Right lobe of liver (tissue), 4 donors: ENCODE measurements around the gene WWP2.

Source experiments
- POLR2A ChIP-seq: fragments of 450-650 bp; IDR thresholded peaks from one replicate; pipeline ENCODE4 v1.6.1; 2017; ENCODE audit warnings: antibody characterized with exemption, mild to moderate bottlenecking
- TF ChIP-seq, protein P1 (sequence below), 4 donors: fragments of 200-600 bp in 3 of 4; fragments of 450-650 bp in 1 of 4; IDR thresholded peaks; one replicate each; pipeline versions ENCODE4 v1.5.1 to v1.8.0; 2016 to 2022; ENCODE audit warnings: antibody characterized with exemption in 4 of 4, mild to moderate bottlenecking in 2 of 4
- donor health status: DM: no; HTN: no; CAD: no.
- donor health status: DM: no; HTN: no; CAD: no.
- donor health status: DM: no; HTN: yes; CAD: no.

DNA sequence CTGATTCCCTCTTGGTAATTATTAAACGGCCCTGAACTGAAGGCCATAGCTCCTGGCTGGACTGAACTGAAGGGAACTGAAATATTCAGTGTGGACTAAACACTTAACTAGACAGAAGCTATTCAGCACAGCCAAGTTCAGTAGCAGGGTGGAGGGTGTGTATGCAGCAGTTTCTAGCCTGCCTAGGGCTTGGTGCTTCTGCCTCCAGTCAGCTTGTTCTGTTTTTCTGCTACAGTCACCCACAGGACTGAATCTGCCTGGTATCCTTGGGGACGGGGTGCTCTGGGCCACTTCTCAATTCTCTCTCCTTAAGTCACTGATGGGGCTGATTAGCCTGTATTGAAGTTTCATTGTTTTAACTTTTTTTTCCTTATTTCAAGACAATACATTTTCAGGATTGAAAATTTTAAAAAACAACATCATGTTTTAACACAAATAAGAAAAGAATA lies 77.1 kb downstream of the WWP2 start:
- TF ChIP-seq, protein P1, sequence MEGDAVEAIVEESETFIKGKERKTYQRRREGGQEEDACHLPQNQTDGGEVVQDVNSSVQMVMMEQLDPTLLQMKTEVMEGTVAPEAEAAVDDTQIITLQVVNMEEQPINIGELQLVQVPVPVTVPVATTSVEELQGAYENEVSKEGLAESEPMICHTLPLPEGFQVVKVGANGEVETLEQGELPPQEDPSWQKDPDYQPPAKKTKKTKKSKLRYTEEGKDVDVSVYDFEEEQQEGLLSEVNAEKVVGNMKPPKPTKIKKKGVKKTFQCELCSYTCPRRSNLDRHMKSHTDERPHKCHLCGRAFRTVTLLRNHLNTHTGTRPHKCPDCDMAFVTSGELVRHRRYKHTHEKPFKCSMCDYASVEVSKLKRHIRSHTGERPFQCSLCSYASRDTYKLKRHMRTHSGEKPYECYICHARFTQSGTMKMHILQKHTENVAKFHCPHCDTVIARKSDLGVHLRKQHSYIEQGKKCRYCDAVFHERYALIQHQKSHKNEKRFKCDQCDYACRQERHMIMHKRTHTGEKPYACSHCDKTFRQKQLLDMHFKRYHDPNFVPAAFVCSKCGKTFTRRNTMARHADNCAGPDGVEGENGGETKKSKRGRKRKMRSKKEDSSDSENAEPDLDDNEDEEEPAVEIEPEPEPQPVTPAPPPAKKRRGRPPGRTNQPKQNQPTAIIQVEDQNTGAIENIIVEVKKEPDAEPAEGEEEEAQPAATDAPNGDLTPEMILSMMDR (IDR thresholded peaks at IDR 0.05), result no peak
- no peak for TF ChIP-seq POLR2A
